ENCODE data around the gene MACROD2. TPM values are rescaled to one million over a fixed set of nuclear protein-coding genes. Genes with fewer than 3 reads are reported as not detected.

MACROD2 gene
- total and polyA plus RNA-seq, 9 donors: 2.0 to 4.9 (median 3.1) TPM

DNA sequence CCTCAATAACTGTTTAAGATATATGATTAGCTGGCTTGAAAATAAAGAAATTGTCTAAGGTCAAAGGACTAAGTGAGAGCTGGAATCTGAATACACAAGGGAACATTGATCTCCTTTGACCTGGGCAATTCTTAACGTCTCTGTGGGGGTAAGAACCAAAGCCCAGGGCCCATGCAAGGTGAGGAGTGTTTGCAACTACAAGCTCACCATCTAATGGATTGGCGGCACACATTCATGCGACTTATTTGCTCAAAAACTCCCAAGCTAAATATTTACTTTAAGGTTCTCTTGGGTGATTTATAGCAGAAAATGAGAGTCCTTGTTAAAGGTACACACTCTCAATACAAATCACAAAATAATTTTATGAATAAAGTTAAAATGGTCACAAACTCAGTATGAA is 734.1 kb downstream of the MACROD2 start:
- no peaks in the 10 kb centered on the region for H3K27me3 ChIP-seq (ENCODE audit: control insufficient read depth, insufficient read depth, low read length)
- H3K27ac ChIP-seq (ENCODE audit: low read length): no peak overlapping the region
- H3K9me3 ChIP-seq (replicated peaks; ENCODE audit: control insufficient read depth, low read depth, low read length): no peaks in the 10 kb centered on the region
- no peaks in the 10 kb centered on the region for H3K36me3 ChIP-seq (ENCODE audit: control insufficient read depth, insufficient read depth, low read length)
- no peaks in the 10 kb centered on the region for H3K4me1 ChIP-seq (ENCODE audit: control insufficient read depth, insufficient read depth, low read length)
- H3K4me3 ChIP-seq (ENCODE audit: low read length): no peak overlapping the region
- no CpG with 5 or more reads among the region's 3 CpGs for WGBS (ENCODE audit: insufficient coverage)
- no peak for DNase-seq

DNA sequence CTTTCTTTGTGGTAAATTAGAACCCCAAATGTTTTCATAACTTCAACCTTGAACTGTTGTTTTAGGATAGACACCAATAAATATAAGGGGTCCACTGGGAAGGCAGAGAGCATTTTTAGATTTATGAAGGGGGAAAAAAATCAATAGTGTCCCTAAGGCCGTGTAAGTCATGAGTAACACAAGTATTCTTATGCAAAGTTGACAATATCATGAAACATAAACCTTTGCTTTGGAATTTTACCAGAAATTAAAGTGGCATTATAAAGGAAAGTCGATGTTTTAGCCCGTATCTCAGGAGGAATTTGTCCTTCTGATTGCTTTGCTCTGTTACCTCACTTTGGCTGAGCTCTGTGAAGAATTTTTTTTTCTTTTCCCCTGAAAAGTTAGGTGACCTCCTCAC is 737.0 kb downstream of the MACROD2 start:
- H3K27ac ChIP-seq (ENCODE audit: low read length): no peak overlapping the region
- peaks cover 3% of the 10 kb centered on the region for H3K9me3 ChIP-seq (replicated peaks; ENCODE audit: control insufficient read depth, low read depth, low read length)
- no peak for DNase-seq
- H3K27me3 ChIP-seq (ENCODE audit: control insufficient read depth, insufficient read depth, low read length): no peaks in the 10 kb centered on the region
- no CpG with 5 or more reads among the region's 3 CpGs for WGBS (ENCODE audit: insufficient coverage)
- no peak overlapping the region for H3K4me3 ChIP-seq (ENCODE audit: low read length)
- H3K36me3 ChIP-seq (ENCODE audit: control insufficient read depth, insufficient read depth, low read length): no peaks in the 10 kb centered on the region
- H3K4me1 ChIP-seq (ENCODE audit: control insufficient read depth, insufficient read depth, low read length): no peaks in the 10 kb centered on the region

DNA sequence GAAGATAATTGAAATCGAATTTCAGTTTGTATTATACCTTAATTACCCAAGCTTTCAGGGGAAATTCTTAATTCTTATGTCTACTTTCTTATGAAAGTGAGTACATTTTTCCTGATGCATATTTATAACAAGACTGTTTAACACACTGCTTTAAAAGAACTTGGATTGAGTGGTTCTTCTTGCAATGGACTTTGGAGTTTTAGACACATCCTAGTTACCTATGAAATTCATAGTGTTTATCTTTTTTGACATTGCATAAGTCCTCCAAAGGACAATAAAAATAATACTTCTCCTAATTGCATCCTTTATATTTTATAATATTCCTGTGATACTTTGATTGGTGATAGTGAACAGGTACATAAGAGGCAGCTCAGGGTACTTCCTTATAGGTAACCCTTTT is 737.7 kb downstream of the MACROD2 start:
- Histone ChIP-seq H3K4me3 (ENCODE audit: low read length) (no peak overlapping the region), H3K9me3 (replicated peaks; ENCODE audit: control insufficient read depth, low read depth, low read length) (peaks cover 3% of the 10 kb centered on the region), H3K27me3 (ENCODE audit: control insufficient read depth, insufficient read depth, low read length) (no peaks in the 10 kb centered on the region), H3K4me1 (ENCODE audit: control insufficient read depth, insufficient read depth, low read length) (no peaks in the 10 kb centered on the region), H3K36me3 (ENCODE audit: control insufficient read depth, insufficient read depth, low read length) (no peaks in the 10 kb centered on the region), H3K27ac (ENCODE audit: low read length) (no peak overlapping the region)
- DNase-seq: no peak
- no CpG with 5 or more reads among the region's 1 CpG for WGBS (ENCODE audit: insufficient coverage)

DNA sequence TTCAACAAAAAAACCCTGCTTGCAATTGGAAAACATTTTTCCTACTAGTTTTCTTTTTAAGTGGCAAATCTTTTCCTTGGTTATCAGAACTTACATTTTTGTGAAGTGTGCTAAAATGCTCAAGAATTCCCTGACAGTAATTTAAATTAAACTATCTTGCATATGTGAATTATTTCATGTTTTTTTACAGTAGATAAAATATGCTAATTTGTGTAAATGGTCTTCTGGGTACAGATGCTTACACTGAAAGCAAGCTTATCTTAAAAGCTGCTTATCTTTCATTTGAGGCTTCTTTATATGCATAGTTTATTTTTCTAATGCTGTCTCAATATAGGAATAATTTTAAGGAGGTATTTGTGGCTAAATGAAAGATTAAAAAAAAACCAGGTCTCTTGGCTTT is 745.1 kb downstream of the MACROD2 start:
- Histone ChIP-seq H3K27ac (ENCODE audit: low read length) (no peak overlapping the region), H3K9me3 (replicated peaks; ENCODE audit: control insufficient read depth, low read depth, low read length) (no peaks in the 10 kb centered on the region), H3K36me3 (ENCODE audit: control insufficient read depth, insufficient read depth, low read length) (no peaks in the 10 kb centered on the region), H3K4me1 (ENCODE audit: control insufficient read depth, insufficient read depth, low read length) (no peaks in the 10 kb centered on the region), H3K27me3 (ENCODE audit: control insufficient read depth, insufficient read depth, low read length) (no peaks in the 10 kb centered on the region), H3K4me3 (ENCODE audit: low read length) (no peak overlapping the region)
- DNase-seq: no peak

DNA sequence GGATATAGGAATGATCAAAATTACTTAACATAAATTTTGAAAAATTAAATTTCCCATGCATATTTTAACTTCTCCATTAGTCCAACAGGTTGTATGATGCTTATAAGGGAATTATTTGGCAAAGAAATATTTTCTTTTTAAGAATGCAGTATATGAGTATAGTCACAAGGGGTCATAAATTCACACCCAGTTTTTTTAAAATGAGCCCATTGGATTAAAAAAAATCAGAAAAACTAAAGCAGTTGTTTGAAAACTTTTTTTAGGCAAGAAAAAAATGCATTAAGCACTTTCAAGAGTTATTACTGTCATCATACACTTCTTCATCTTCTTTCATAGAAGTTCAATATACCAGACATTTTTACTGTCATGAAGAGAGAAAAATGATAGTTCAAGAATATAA is 746.3 kb downstream of the MACROD2 start:
- no peaks in the 10 kb centered on the region for H3K4me1 ChIP-seq (ENCODE audit: control insufficient read depth, insufficient read depth, low read length)
- no peak for DNase-seq

DNA sequence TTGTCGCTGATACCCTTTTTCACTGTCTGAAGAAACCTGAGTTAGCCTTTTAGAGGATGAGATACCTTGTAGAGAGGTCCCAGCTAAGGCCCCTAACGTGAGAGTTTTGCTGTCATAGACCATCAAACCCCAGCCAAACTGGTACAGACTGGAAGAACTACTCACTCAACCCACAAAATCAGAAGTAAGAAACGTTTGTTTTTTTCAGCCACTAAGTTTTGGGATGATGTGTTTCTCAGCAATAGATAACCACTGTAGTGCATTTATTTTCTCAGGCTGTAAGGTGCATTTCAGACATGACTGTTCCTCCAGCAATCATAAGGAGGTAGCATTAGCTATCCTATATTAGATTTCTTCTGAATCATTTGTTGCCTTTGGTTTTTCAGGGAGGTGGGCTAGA is 749.4 kb downstream of the MACROD2 start:
- H3K4me3 ChIP-seq (ENCODE audit: low read length): no peak overlapping the region
- DNase-seq: no peak
- H3K4me1 ChIP-seq (ENCODE audit: control insufficient read depth, insufficient read depth, low read length): no peaks in the 10 kb centered on the region
- H3K27me3 ChIP-seq (ENCODE audit: control insufficient read depth, insufficient read depth, low read length): no peaks in the 10 kb centered on the region
- WGBS (ENCODE audit: insufficient coverage): 100% methylated on average over 1 of the region's 3 CpGs
- H3K27ac ChIP-seq (ENCODE audit: low read length): no peak overlapping the region
- H3K36me3 ChIP-seq (ENCODE audit: control insufficient read depth, insufficient read depth, low read length): no peaks in the 10 kb centered on the region
- no peaks in the 10 kb centered on the region for H3K9me3 ChIP-seq (replicated peaks; ENCODE audit: control insufficient read depth, low read depth, low read length)

More for the DNA sequence above, 746.3 kb downstream of the MACROD2 start:
- Histone ChIP-seq H3K4me3 (ENCODE audit: low read length) (no peak overlapping the region), H3K27ac (ENCODE audit: low read length) (no peak overlapping the region), H3K36me3 (ENCODE audit: control insufficient read depth, insufficient read depth, low read length) (no peaks in the 10 kb centered on the region), H3K27me3 (ENCODE audit: control insufficient read depth, insufficient read depth, low read length) (no peaks in the 10 kb centered on the region), H3K9me3 (replicated peaks; ENCODE audit: control insufficient read depth, low read depth, low read length) (no peaks in the 10 kb centered on the region)

DNA sequence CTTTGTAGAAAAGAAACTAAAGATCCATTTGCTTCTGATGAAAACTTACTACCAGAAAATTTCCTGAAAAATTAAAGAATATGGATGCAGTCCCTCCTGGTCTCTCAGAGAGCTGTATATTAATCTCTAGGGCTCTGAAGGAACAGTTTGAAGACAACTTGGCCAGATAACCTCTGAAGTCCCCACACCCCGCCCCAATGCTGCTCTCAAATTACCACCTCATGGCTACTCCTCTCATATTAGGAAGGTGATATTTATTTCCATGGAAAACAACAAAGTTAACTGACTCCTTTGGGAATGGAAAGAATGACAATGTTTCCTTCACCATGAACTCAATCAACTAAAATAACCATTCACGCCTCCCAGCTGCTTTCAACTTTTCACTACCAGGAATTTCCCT is 750.5 kb downstream of the MACROD2 start:
- Histone ChIP-seq H3K27ac (ENCODE audit: low read length) (no peak overlapping the region), H3K4me1 (ENCODE audit: control insufficient read depth, insufficient read depth, low read length) (no peaks in the 10 kb centered on the region), H3K9me3 (replicated peaks; ENCODE audit: control insufficient read depth, low read depth, low read length) (no peaks in the 10 kb centered on the region), H3K36me3 (ENCODE audit: control insufficient read depth, insufficient read depth, low read length) (no peaks in the 10 kb centered on the region), H3K4me3 (ENCODE audit: low read length) (no peak overlapping the region), H3K27me3 (ENCODE audit: control insufficient read depth, insufficient read depth, low read length) (no peaks in the 10 kb centered on the region)
- WGBS (ENCODE audit: insufficient coverage): no CpG with 5 or more reads among the region's 2 CpGs
- DNase-seq: peak; percentile 17

DNA sequence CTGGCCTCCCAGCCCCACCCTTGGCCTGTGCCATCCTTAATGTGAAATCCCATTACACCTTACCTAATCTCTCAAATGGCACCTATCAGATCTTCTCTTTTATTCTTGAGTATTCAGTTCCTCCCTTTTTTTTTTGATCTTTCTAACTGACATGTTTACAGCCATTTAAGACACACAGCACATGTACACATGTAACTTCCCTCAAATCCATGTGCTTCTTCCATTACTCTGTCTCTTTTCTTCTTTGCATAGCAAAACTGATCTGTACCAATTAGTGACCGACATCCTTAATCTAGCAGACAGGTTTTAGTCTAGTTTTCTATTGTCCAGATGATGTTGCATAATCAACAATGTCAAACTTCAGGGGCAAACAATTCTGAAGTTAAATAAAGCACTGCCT is 755.9 kb downstream of the MACROD2 start:
- H3K27me3 ChIP-seq (ENCODE audit: control insufficient read depth, insufficient read depth, low read length): no peaks in the 10 kb centered on the region
- no CpG with 5 or more reads among the region's 1 CpG for WGBS (ENCODE audit: insufficient coverage)

DNA sequence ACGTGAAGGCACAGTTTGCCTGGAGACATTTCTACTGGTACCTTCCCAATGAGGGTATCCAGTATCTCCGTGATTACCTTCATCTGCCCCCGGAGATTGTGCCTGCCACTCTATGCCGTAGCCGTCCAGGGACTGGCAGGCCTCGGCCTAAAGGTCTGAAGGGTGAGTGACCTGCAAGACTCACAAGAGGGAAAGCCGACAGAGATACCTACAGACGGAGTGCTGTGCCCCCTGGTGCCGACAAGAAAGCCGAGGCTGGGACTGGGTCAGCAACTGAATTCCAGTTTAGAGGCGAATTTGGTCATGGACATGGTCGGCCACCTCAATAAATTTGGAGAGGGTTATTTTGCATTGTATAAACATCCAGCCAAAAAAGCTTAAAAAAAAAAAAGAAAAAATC is 762.4 kb downstream of the MACROD2 start:
- Histone ChIP-seq H3K4me1 (ENCODE audit: control insufficient read depth, insufficient read depth, low read length) (no peaks in the 10 kb centered on the region), H3K36me3 (ENCODE audit: control insufficient read depth, insufficient read depth, low read length) (no peaks in the 10 kb centered on the region), H3K27ac (ENCODE audit: low read length) (no peak overlapping the region), H3K9me3 (replicated peaks; ENCODE audit: control insufficient read depth, low read depth, low read length) (no peaks in the 10 kb centered on the region), H3K27me3 (ENCODE audit: control insufficient read depth, insufficient read depth, low read length) (no peaks in the 10 kb centered on the region), H3K4me3 (ENCODE audit: low read length) (no peak overlapping the region)
- no peak for DNase-seq
- 93% methylated on average over 11 of the region's 12 CpGs for WGBS (ENCODE audit: insufficient coverage)

More for the DNA sequence above, 755.9 kb downstream of the MACROD2 start:
- H3K27ac ChIP-seq (ENCODE audit: low read length): no peak overlapping the region
- H3K36me3 ChIP-seq (ENCODE audit: control insufficient read depth, insufficient read depth, low read length): no peaks in the 10 kb centered on the region
- no peak overlapping the region for H3K4me3 ChIP-seq (ENCODE audit: low read length)
- DNase-seq: no peak
- H3K4me1 ChIP-seq (ENCODE audit: control insufficient read depth, insufficient read depth, low read length): no peaks in the 10 kb centered on the region
- no peaks in the 10 kb centered on the region for H3K9me3 ChIP-seq (replicated peaks; ENCODE audit: control insufficient read depth, low read depth, low read length)

DNA sequence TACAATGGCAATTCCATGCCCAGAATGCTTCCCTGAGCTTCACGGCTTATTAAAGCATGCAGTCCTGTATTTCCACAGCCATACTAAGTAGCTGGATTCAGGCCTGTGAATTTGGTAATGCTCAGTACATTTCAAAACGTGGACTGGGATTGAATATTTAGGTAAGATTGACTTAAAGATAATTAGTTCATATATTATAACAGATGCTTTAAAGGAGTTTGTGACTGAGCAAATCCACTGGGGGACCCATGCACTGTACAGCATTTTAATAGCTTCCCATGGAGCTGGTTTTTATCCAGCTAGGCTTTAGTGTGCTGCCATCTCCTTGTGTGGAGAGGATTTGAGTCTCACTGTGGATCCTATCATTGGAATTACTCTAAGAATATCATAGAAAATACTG is 763.0 kb downstream of the MACROD2 start:
- no peak overlapping the region for H3K4me3 ChIP-seq (ENCODE audit: low read length)
- H3K27ac ChIP-seq (ENCODE audit: low read length): no peak overlapping the region
- DNase-seq: no peak
- H3K36me3 ChIP-seq (ENCODE audit: control insufficient read depth, insufficient read depth, low read length): no peaks in the 10 kb centered on the region
- whole genome bisulfite sequencing (ENCODE audit: insufficient coverage): no CpG with 5 or more reads among the region's 2 CpGs
- H3K9me3 ChIP-seq (replicated peaks; ENCODE audit: control insufficient read depth, low read depth, low read length): no peaks in the 10 kb centered on the region
- no peaks in the 10 kb centered on the region for H3K4me1 ChIP-seq (ENCODE audit: control insufficient read depth, insufficient read depth, low read length)
- H3K27me3 ChIP-seq (ENCODE audit: control insufficient read depth, insufficient read depth, low read length): no peaks in the 10 kb centered on the region

DNA sequence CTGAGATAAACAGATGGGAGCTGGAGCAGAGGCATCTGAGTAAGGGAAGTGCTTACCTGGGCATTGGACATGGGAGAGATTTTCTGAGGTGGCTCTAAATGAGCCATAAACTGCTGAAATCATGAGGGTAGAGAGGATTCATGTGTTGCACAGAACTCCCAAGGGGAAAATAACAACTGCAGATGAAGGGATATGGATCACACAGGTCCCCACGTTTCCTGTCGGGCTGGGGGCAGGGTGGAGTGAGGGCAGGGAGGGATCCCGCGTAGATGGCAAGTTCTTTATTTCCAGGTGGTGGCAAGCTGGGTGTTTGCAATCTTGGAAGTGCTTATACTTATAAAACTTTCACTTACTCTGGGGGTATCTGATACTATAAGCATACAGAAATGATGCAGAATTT is 764.7 kb downstream of the MACROD2 start:
- Histone ChIP-seq H3K4me1 (ENCODE audit: control insufficient read depth, insufficient read depth, low read length) (no peaks in the 10 kb centered on the region), H3K4me3 (ENCODE audit: low read length) (no peak overlapping the region), H3K36me3 (ENCODE audit: control insufficient read depth, insufficient read depth, low read length) (no peaks in the 10 kb centered on the region), H3K27ac (ENCODE audit: low read length) (no peak overlapping the region), H3K9me3 (replicated peaks; ENCODE audit: control insufficient read depth, low read depth, low read length) (no peaks in the 10 kb centered on the region), H3K27me3 (ENCODE audit: control insufficient read depth, insufficient read depth, low read length) (no peaks in the 10 kb centered on the region)
- DNase-seq: no peak
- no CpG with 5 or more reads among the region's 4 CpGs for WGBS (ENCODE audit: insufficient coverage)
